Measurements from ENCODE around the gene TMEM190.
A peak's percentile ranks its signal among the peaks of the same experiment; 100 is the strongest.

The TMEM190 gene

DNA sequence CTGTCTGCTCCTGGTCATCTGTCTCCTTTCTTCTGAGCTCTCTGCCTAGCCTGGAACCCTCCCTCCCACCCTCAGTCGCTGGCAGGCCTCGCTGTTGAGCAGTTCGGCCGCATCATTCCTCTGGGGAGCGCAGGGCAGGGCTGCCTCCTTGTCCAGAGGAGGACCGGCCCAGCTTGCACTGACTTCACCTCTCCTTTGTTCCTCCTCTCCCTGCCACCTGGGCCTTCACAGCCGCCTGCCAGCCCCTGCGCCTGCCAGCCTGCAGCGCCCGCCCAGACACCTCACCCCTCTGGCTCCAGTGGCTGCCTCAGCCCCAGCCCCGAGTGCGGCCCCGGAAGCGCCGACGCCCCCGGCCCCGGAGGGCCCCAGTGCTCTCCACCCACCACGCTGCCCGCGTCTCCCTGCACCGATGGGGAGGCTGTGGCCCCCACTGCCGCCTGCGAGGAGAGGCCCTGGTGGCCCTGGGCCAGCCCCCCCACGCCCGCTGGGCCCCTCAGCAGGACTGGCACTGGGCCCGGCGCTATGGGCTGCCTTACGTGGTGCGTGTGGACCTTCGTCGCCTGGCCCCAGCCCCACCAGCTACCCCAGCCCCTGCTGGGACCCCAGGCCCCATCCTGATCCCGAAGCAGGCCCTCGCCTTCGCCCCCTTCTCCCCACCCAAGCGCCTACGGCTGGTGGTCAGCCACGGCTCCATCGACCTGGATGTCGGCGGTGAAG is 29.7 kb upstream of the TMEM190 start:
- TF ChIP-seq, protein P1, sequence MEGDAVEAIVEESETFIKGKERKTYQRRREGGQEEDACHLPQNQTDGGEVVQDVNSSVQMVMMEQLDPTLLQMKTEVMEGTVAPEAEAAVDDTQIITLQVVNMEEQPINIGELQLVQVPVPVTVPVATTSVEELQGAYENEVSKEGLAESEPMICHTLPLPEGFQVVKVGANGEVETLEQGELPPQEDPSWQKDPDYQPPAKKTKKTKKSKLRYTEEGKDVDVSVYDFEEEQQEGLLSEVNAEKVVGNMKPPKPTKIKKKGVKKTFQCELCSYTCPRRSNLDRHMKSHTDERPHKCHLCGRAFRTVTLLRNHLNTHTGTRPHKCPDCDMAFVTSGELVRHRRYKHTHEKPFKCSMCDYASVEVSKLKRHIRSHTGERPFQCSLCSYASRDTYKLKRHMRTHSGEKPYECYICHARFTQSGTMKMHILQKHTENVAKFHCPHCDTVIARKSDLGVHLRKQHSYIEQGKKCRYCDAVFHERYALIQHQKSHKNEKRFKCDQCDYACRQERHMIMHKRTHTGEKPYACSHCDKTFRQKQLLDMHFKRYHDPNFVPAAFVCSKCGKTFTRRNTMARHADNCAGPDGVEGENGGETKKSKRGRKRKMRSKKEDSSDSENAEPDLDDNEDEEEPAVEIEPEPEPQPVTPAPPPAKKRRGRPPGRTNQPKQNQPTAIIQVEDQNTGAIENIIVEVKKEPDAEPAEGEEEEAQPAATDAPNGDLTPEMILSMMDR (conservative IDR thresholded peaks at IDR 0.05; ENCODE audit: control insufficient read depth, insufficient read depth, low read depth, low read length), result no peak
- peak; percentile 25 for DNase-seq (ENCODE audit: low read depth)
- H3K4me3 ChIP-seq (ENCODE audit: control insufficient read depth, low read depth, low read length), result no peak overlapping the region

- TF ChIP-seq, protein P1 (conservative IDR thresholded peaks at IDR 0.05; ENCODE audit: control insufficient read depth, insufficient read depth, low read depth, low read length), result no peak
- no peak overlapping the region for H3K4me3 ChIP-seq (ENCODE audit: control insufficient read depth, low read depth, low read length)
- DNase-seq (ENCODE audit: low read depth), result no peak
These were observed 29.1 kb upstream of the TMEM190 start for GRCh38 chr19:55347442-55348009.

DNA sequence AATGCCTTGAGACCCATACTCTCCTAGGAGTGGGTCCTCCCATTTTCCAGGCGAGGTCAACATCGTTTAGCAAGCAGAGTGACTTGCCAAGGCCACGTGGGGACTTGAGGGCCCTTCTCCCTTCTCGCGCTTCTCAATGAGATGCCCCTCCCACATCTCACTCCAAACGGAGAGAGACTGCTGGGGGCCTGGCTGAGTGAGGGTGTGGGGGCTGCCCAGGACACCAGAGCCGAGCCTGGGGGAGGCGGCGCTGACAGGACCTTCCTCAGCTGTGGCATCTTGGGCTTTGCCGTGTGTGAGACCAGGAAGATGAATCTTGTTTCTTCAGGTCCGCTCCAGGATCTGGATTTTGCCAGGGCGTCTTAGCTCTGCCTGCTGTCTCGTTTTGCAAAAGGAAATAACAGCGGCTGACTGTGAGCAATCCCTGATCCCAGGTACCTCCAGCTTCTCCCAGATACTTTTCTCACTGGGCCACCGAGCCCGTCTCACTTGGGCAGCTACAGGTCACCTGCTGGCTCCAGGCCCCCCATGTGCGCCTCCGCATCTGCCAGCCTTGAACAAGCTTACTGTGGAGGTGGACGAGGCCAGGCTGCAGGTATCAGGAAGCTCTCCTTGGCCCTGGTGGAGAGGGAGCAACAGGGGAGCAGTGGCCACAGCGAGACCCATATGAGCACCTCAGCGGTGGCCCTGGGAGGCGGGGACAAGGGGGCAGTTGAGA is 28.1 kb upstream of the TMEM190 start:
- TF ChIP-seq, protein P1 (conservative IDR thresholded peaks at IDR 0.05; ENCODE audit: control insufficient read depth, insufficient read depth, low read depth, low read length), result no peak
- no peak overlapping the region for H3K4me3 ChIP-seq (ENCODE audit: control insufficient read depth, low read depth, low read length)

GRCh38 chr19:55350620-55351315 is 25.9 kb upstream of the TMEM190 start:
- TF ChIP-seq, protein P1 (conservative IDR thresholded peaks at IDR 0.05; ENCODE audit: control insufficient read depth, insufficient read depth, low read depth, low read length), result no peak
- H3K4me3 ChIP-seq (ENCODE audit: control insufficient read depth, low read depth, low read length), result no peak overlapping the region
- DNase-seq (ENCODE audit: low read depth), result no peak

More for the DNA sequence above, 28.1 kb upstream of the TMEM190 start:
- DNase-seq (ENCODE audit: low read depth), result no peak

DNA sequence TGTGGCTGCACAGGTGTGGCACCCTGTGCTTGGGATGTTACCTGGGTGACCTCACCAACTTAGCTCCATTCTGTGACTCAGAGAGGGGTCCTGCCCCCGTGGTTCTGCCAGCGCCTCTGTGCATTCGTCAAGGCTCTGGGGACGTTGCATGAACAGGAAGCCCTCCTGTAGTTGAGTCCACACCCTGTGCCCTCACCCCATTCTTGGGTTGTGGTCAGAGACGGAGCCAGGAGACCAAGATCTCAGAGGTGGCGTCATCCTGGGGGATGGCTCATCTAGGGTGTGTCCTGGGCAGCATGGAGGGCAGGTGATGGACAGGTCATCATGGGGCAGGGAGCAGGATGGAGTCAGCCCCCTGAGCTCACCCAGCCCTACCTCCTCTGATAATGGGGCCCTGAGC is 24.6 kb upstream of the TMEM190 start:
- TF ChIP-seq, protein P1 (conservative IDR thresholded peaks at IDR 0.05; ENCODE audit: control insufficient read depth, insufficient read depth, low read depth, low read length), result no peak
- DNase-seq (ENCODE audit: low read depth), result no peak
- H3K4me3 ChIP-seq (ENCODE audit: control insufficient read depth, low read depth, low read length), result no peak overlapping the region

GRCh38 chr19:55352549-55353145 is 24.0 kb upstream of the TMEM190 start:
- no peak overlapping the region for H3K4me3 ChIP-seq (ENCODE audit: control insufficient read depth, low read depth, low read length)
- TF ChIP-seq, protein P1 (conservative IDR thresholded peaks at IDR 0.05; ENCODE audit: control insufficient read depth, insufficient read depth, low read depth, low read length), result no peak
- DNase-seq (ENCODE audit: low read depth), result no peak
